K562 (cell line): ENCODE results near the gene SPTLC1. TPM values are rescaled to one million over a fixed set of nuclear protein-coding genes. Genes with fewer than 3 reads are reported as not detected.

Experiments
- BHLHE40 ChIP-seq: IDR thresholded peaks from 2 replicates; pipeline ENCODE4 v1.6.1; 2011; ENCODE audit warnings: low read length, improper control_type of control experiment
- CTCFL ChIP-seq: IDR thresholded peaks from 2 replicates; pipeline ENCODE4 v1.6.1; 2011; ENCODE audit warnings: borderline replicate concordance, low read depth, mild to moderate bottlenecking, moderate library complexity, low read length; ENCODE audit not compliant: insufficient read depth, poor library complexity, severe bottlenecking
- GABPB1 ChIP-seq: sonication (generic); formaldehyde crosslinking; IDR thresholded peaks from 2 replicates; pipeline ENCODE4 v1.8.0; 2022; ENCODE audit warnings: mild to moderate bottlenecking, missing genetic modification reagents
- MAZ ChIP-seq, 2 experiments: fragments of 450-650 bp in 1 of 2; sonication (generic) in 1 of 2; formaldehyde crosslinking; IDR thresholded peaks in 1 of 2; conservative IDR thresholded peaks in 1 of 2; 2 replicates each; pipeline versions ENCODE4 v1.4.0 to v1.5.0; 2020; ENCODE audit warnings: mild to moderate bottlenecking in 1 of 2, missing genetic modification reagents in 1 of 2
- PRPF4 ChIP-seq: fragments of 200-400 bp; formaldehyde crosslinking; IDR thresholded peaks from one replicate; pipeline ENCODE4 v1.6.1; 2017; ENCODE audit warnings: low read length, low read depth, mild to moderate bottlenecking; ENCODE audit not compliant: insufficient read depth, poor library complexity, severe bottlenecking
- USF1 ChIP-seq: sonication (generic); formaldehyde crosslinking; IDR thresholded peaks from 2 replicates; pipeline ENCODE4 v1.9.0; 2022; ENCODE audit warnings: mild to moderate bottlenecking, missing genetic modification reagents
- YY1 ChIP-seq, 3 experiments: IDR thresholded peaks; 2 replicates each; pipeline ENCODE4 v1.6.1; 2011; ENCODE audit warnings: low read length in 2 of 3, mild to moderate bottlenecking in 2 of 3, moderate library complexity in 2 of 3, borderline replicate concordance in 1 of 3, control low read depth in 1 of 3, low read depth in 1 of 3; ENCODE audit not compliant: insufficient read depth in 3 of 3, insufficient replicate concordance in 2 of 3, control insufficient read depth in 1 of 3, insufficient read length in 1 of 3; ENCODE audit errors: extremely low read depth in 1 of 3
- ZBTB26 ChIP-seq: fragments of 450-650 bp; formaldehyde crosslinking; IDR thresholded peaks from 2 replicates; pipeline ENCODE4 v1.4.0; 2022; ENCODE audit warnings: missing genetic modification characterization
- ZEB2 ChIP-seq: fragments of 450-650 bp; IDR thresholded peaks from 2 replicates; pipeline ENCODE4 v1.6.1; 2016
- ZNF212 ChIP-seq: fragments of 450-650 bp; formaldehyde crosslinking; IDR thresholded peaks from 2 replicates; pipeline ENCODE4 v1.4.0; 2020; ENCODE audit warnings: mild to moderate bottlenecking
- polyA plus RNA-seq, 8 experiments: library from polyadenylated mRNA; depleted of rRNA in 4 of 8; stranded (reverse) in 5 of 8; unstranded in 3 of 8; fragments of >200 nt; fragmentation: Nextera tagmentation in 2 of 8; fragmentation: Illumina TruSeq in 1 of 8; extraction: Ambion mirVana in 2 of 8; extraction: Trizol in 1 of 8; gene quantifications; 2 replicates each; pipeline versions ENCODE4 v1.2.1 to v1.2.3, GENCODE V29; 2011 to 2014; ENCODE audit warnings: inconsistent platforms in 1 of 8, missing spikeins in 1 of 8
- total RNA-seq, 7 experiments: library from RNA; depleted of rRNA in 6 of 7; stranded (reverse); fragments of >200 nt in 6 of 7; fragmentation: Illumina TruSeq in 2 of 7; extraction: Trizol in 2 of 7; gene quantifications; 2 replicates each; pipeline versions ENCODE4 v1.2.1 to v1.2.3, GENCODE V29; 2011 to 2021; ENCODE audit warnings: low replicate concordance in 1 of 7
- TF ChIP-seq, protein P1 (sequence below): sonication (generic); formaldehyde crosslinking; IDR thresholded peaks from 2 replicates; pipeline ENCODE4 v1.8.0; 2022; ENCODE audit warnings: missing genetic modification reagents, mild to moderate bottlenecking, moderate library complexity, borderline replicate concordance
- TF ChIP-seq, protein P2 (sequence below): fragments of 450-650 bp; formaldehyde crosslinking; IDR thresholded peaks from 2 replicates; pipeline ENCODE4 v1.4.0; 2020; ENCODE audit warnings: mild to moderate bottlenecking, moderate library complexity
- TF ChIP-seq, protein P3 (sequence below): sonication (generic); formaldehyde crosslinking; IDR thresholded peaks from 2 replicates; pipeline ENCODE4 v1.8.0; 2022; ENCODE audit warnings: mild to moderate bottlenecking, missing genetic modification reagents

SPTLC1 gene
- total and polyA plus RNA-seq, 9 of the 15 experiments (the other 6 are each of a cell fraction or from before 2014, with no cell fraction given), result 58.8 to 125 (median 84.5) TPM

DNA sequence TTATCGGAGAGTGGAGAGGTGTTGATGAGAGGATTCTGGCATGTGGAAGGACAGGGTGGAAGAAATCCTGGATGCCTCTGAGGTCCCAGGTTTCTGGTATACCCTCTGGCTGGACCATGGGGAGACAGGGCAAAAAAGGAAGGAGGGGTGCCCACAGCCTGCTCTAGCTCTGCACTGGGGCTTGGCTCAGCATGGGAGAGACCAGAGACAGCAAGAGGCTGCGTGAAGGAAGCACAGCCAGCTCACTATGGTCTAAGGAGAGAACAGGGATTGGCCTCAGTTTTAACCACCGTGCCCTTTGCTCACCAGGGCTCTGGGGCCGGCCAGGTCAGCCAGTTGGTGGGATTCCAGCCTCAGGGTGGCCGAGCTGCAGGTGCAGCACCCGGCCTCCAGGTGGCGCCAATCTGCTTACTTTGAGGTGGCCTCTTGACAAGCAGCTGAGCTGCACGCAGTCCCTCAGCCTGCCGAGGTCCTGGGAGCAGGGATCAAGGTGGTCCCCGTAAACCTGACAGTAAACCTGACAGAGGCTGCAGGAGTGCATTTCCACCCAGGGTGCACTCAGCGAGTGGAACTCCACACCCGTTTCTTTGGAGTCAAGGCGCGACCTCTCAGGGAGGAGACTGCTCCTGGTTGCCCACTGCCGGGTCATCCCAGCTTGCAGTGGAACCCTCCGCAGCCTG lies 25.0 kb upstream of the SPTLC1 start (continued):
- TF ChIP-seq MAZ (CRISPR knock-in tag; conservative IDR thresholded peaks at IDR 0.05 in 1 of 2, IDR thresholded peaks at IDR 0.05 in 1 of 2) (0 out of 4 replicates have a peak, but pooled peaks of 1 of the 2 experiments have one; percentile 32), USF1 (CRISPR knock-in tag) (no peak), ZBTB26 (no peak), YY1 (IDR thresholded peaks at IDR 0.05; ENCODE audit: borderline replicate concordance in 1 of 3, control insufficient read depth in 1 of 3, extremely low read depth in 1 of 3, insufficient read depth in 3 of 3, insufficient read length in 1 of 3, insufficient replicate concordance in 2 of 3, low read depth in 1 of 3, low read length in 2 of 3) (no peak), CTCFL (peak; percentile 28), PRPF4 (no peak), ZEB2 (no peak), GABPB1 (no peak), BHLHE40 (peak; percentile 35; the same call in 1 of the 2 replicates), ZNF212 (no peak)
- TF ChIP-seq, protein P1, sequence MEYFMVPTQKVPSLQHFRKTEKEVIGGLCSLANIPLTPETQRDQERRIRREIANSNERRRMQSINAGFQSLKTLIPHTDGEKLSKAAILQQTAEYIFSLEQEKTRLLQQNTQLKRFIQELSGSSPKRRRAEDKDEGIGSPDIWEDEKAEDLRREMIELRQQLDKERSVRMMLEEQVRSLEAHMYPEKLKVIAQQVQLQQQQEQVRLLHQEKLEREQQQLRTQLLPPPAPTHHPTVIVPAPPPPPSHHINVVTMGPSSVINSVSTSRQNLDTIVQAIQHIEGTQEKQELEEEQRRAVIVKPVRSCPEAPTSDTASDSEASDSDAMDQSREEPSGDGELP (CRISPR knock-in tag), result peak; percentile 92
- TF ChIP-seq, protein P2, sequence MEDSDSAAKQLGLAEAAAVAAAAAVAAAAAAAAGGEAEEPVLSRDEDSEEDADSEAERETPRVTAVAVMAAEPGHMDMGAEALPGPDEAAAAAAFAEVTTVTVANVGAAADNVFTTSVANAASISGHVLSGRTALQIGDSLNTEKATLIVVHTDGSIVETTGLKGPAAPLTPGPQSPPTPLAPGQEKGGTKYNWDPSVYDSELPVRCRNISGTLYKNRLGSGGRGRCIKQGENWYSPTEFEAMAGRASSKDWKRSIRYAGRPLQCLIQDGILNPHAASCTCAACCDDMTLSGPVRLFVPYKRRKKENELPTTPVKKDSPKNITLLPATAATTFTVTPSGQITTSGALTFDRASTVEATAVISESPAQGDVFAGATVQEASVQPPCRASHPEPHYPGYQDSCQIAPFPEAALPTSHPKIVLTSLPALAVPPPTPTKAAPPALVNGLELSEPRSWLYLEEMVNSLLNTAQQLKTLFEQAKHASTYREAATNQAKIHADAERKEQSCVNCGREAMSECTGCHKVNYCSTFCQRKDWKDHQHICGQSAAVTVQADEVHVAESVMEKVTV (CRISPR knock-in tag), result peak; percentile 62
- TF ChIP-seq, protein P3, sequence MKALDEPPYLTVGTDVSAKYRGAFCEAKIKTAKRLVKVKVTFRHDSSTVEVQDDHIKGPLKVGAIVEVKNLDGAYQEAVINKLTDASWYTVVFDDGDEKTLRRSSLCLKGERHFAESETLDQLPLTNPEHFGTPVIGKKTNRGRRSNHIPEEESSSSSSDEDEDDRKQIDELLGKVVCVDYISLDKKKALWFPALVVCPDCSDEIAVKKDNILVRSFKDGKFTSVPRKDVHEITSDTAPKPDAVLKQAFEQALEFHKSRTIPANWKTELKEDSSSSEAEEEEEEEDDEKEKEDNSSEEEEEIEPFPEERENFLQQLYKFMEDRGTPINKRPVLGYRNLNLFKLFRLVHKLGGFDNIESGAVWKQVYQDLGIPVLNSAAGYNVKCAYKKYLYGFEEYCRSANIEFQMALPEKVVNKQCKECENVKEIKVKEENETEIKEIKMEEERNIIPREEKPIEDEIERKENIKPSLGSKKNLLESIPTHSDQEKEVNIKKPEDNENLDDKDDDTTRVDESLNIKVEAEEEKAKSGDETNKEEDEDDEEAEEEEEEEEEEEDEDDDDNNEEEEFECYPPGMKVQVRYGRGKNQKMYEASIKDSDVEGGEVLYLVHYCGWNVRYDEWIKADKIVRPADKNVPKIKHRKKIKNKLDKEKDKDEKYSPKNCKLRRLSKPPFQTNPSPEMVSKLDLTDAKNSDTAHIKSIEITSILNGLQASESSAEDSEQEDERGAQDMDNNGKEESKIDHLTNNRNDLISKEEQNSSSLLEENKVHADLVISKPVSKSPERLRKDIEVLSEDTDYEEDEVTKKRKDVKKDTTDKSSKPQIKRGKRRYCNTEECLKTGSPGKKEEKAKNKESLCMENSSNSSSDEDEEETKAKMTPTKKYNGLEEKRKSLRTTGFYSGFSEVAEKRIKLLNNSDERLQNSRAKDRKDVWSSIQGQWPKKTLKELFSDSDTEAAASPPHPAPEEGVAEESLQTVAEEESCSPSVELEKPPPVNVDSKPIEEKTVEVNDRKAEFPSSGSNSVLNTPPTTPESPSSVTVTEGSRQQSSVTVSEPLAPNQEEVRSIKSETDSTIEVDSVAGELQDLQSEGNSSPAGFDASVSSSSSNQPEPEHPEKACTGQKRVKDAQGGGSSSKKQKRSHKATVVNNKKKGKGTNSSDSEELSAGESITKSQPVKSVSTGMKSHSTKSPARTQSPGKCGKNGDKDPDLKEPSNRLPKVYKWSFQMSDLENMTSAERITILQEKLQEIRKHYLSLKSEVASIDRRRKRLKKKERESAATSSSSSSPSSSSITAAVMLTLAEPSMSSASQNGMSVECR (CRISPR knock-in tag), result peak; percentile 32; the same call in 1 of the 2 replicates
